Psoas muscle (tissue), 8 donors: ENCODE results near the gene ENTHD1. TPM values are rescaled to one million over a fixed set of nuclear protein-coding genes. Genes with fewer than 3 reads are reported as not detected.
A peak's percentile ranks its signal among the peaks of the same experiment; 100 is the strongest.

Experiments used
- ATAC-seq, 4 donors: fragments of 200-7000 bp; cut with Tn5 transposase; one replicate each; pipeline ENCODE4 v1.9.1; 2020; ENCODE audit warnings: moderate library complexity in 3 of 4, mild to moderate bottlenecking in 2 of 4
- DNase-seq, 2 donors: peaks; one replicate each; pipeline ENCODE4 v3.0.0-alpha.2; 2020
- H3K27ac ChIP-seq: fragments of 200-600 bp; one replicate; pipeline ENCODE4 v1.8.0; 2022
- H3K27me3 ChIP-seq, 3 donors: fragments of 200-600 bp in 1 of 3; one replicate each; pipeline versions ENCODE4 v1.6.1 to v1.8.0; 2013 to 2022; ENCODE audit warnings: low read length in 2 of 3, mild to moderate bottlenecking in 2 of 3, moderate library complexity in 1 of 3; ENCODE audit not compliant: insufficient read depth in 3 of 3
- H3K36me3 ChIP-seq, 2 donors: fragments of 200-600 bp in 1 of 2; one replicate each; pipeline versions ENCODE4 v1.6.1 to v1.8.0; 2013 to 2022; ENCODE audit warnings: low read depth in 1 of 2, mild to moderate bottlenecking in 1 of 2, moderate library complexity in 1 of 2; ENCODE audit not compliant: insufficient read depth in 1 of 2
- H3K4me1 ChIP-seq: fragments of 200-600 bp; one replicate; pipeline ENCODE4 v1.8.0; 2022
- H3K4me3 ChIP-seq: fragments of 200-600 bp; one replicate; pipeline ENCODE4 v1.8.0; 2022; ENCODE audit warnings: mild to moderate bottlenecking
- H3K9me3 ChIP-seq: fragments of 200-600 bp; one replicate; pipeline ENCODE4 v1.8.0; 2022
- CTCF ChIP-seq: fragments of 200-600 bp; IDR thresholded peaks from one replicate; pipeline ENCODE4 v1.8.0; 2022; ENCODE audit warnings: antibody characterized with exemption
- WGBS, 3 donors: extraction: QIAGEN DNeasy Blood & Tissue Kit; methylation state at CpG; one replicate each; pipeline versions ENCODE4 v1.1.6 to v1.1.7; 2013; 5-methylcytosine and 5-hydroxymethylcytosine counted together
- intact Hi-C, 2 donors: fragments of 100-400 bp; cut with DNase I; formaldehyde crosslinking; loops; one replicate each; pipeline versions ENCODE4 v1.11.0 to v1.14.2; 2022
- polyA plus RNA-seq, 3 donors: library from polyadenylated mRNA; stranded (reverse); fragments of 200-250 nt; gene quantifications; one replicate each; pipeline ENCODE4 v1.2.3, GENCODE V29; 2013
- total RNA-seq, 4 donors: library from RNA; stranded (reverse); fragmentation: NEBNext Ultra II Directional in 2 of 4; extraction: Animal tissue kit (Norgen Biotek cat#: 25700) in 2 of 4; gene quantifications; one replicate each; pipeline versions ENCODE4 v1.2.1 to v1.2.4, GENCODE V29; 2021 to 2023
- donor health status: healthy with polysubstance abuse.
- donor health status: DM: no; HTN: no; CAD: no; lungs with moderate emphysema.
- donor health status: Bipolar disorder and iron deficiency.
- donor health status: healthy.
- donor health status: DM: yes; HTN: yes; CAD: no.
- donor health status: DM: no; HTN: no; CAD: no.
- donor health status: DM: no; HTN: no; CAD: no.
- donor health status: DM: yes; HTN: yes; CAD: no.

Gene ENTHD1
- total and polyA plus RNA-seq, 7 donors, result not detected

- TF ChIP-seq CTCF, result no peak
- no peak overlapping the region for H3K27ac ChIP-seq
- no peaks in the 10 kb centered on the region for H3K9me3 ChIP-seq
- intact Hi-C loops, result no loop called here
- H3K4me3 ChIP-seq, result no peak overlapping the region
- ATAC-seq (no peak), DNase-seq (no peak)
- 77 to 83% (median 81%) methylated on average over 8 of the region's 8 CpGs for WGBS, 3 donors
- no peaks in the 10 kb centered on the region for H3K36me3 ChIP-seq
- no peaks in the 10 kb centered on the region for H3K4me1 ChIP-seq
- peaks cover 0 to 14% (median 4%) of the 10 kb centered on the region in 3 donors for H3K27me3 ChIP-seq
Observed at GRCh38 chr22:39901565-39902146, 8.1 kb upstream of the ENTHD1 start.

GRCh38 chr22:39900306-39901227 is 7.0 kb upstream of the ENTHD1 start, which contains the start of gene GRAP2:
Gene GRAP2 (plus strand): TSS chr22:39901084. CDS start chr22:39947107, 46,023 bp downstream.
- intact Hi-C loops, result no loop called here
- no peak for ATAC-seq
- H3K36me3 ChIP-seq, result no peaks in the 10 kb centered on the region
- no peak within 1 kb of the TSS for H3K4me3 ChIP-seq
- TF ChIP-seq CTCF, result no peak
- H3K27ac ChIP-seq, result no peak within 1 kb of the TSS
- 71 to 81% (median 76%) methylated on average over 4 of the region's 4 CpGs for WGBS, 3 donors
- H3K27me3 ChIP-seq, result peaks cover 0 to 14% (median 4%) of the 10 kb centered on the region in 3 donors
- no peaks in the 10 kb centered on the region for H3K4me1 ChIP-seq
- DNase-seq, result no peak
- H3K9me3 ChIP-seq, result no peaks in the 10 kb centered on the region

- no peak overlapping the region for H3K27ac ChIP-seq
- intact Hi-C loops, result no loop called here
- no peaks in the 10 kb centered on the region for H3K4me1 ChIP-seq
- 33 to 59% (median 35%) methylated on average over 2 of the region's 2 CpGs for WGBS, 3 donors
- H3K36me3 ChIP-seq, result no peaks in the 10 kb centered on the region
- no peaks in the 10 kb centered on the region for H3K9me3 ChIP-seq
- ATAC-seq (peak in 1 of 4 donors; percentile 35), DNase-seq (no peak)
- peaks cover 0 to 14% (median 0%) of the 10 kb centered on the region in 3 donors for H3K27me3 ChIP-seq
- no peak overlapping the region for H3K4me3 ChIP-seq
- no peak for TF ChIP-seq CTCF
Observed at GRCh38 chr22:39898997-39899396, 5.4 kb upstream of the ENTHD1 start.

- Histone ChIP-seq H3K9me3 (no peaks in the 10 kb centered on the region), H3K36me3 (no peaks in the 10 kb centered on the region), H3K27ac (no peak overlapping the region), H3K27me3 (peaks cover 0 to 8% (median 0%) of the 10 kb centered on the region in 3 donors), H3K4me1 (no peaks in the 10 kb centered on the region), H3K4me3 (no peak overlapping the region)
- no peak for ATAC-seq
- 85 to 91% (median 90%) methylated on average over 3 of the region's 3 CpGs for whole genome bisulfite sequencing, 3 donors
- no peak for DNase-seq
- TF ChIP-seq CTCF, result no peak
- intact Hi-C loops, result no loop called here
Observed at GRCh38 chr22:39897841-39898240, 4.3 kb upstream of the ENTHD1 start.
